DMS153 treated with DMSO at 0.1 percent for 48 hours (cell line): Measurements from ENCODE around the gene AP2S1.
"Not testable (repeated sequence)": the region's sequence is repeated elsewhere in the genome, so short reads cannot be mapped to it uniquely, and the experiment has no call there.

Experiments used
- DNase-seq: peaks from one replicate; lab custom pipeline; 2025; ENCODE audit not compliant: unreplicated experiment; lab: John Stamatoyannopoulos, UW

The AP2S1 gene

GRCh38 chr19:46868025-46868802 lies 17.6 kb upstream of the AP2S1 start:
- DNase-seq = no peak

DNA sequence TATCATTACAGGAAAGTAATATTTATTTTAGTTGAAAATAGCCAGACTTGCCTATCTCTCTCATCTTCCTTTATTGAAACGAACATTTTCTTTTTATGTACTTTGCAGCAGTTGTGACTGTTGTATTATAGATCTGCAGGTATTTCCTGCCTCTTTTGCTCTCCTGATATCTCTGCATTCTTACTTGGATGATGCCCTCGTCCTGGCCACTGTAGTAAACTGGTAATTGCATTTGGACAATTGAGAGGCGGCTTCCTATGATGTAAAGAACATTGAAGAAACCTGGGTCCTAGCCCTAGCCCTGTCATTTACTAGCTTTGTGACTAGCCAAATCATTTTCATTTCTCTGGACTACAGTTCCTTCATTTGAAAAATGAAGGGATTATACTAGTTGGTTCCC lies 16.5 kb upstream of the AP2S1 start:
- no peak for DNase-seq

- DNase-seq = peak; percentile 25
These were observed 15.9 kb upstream of the AP2S1 start for GRCh38 chr19:46866407-46867136.

DNA sequence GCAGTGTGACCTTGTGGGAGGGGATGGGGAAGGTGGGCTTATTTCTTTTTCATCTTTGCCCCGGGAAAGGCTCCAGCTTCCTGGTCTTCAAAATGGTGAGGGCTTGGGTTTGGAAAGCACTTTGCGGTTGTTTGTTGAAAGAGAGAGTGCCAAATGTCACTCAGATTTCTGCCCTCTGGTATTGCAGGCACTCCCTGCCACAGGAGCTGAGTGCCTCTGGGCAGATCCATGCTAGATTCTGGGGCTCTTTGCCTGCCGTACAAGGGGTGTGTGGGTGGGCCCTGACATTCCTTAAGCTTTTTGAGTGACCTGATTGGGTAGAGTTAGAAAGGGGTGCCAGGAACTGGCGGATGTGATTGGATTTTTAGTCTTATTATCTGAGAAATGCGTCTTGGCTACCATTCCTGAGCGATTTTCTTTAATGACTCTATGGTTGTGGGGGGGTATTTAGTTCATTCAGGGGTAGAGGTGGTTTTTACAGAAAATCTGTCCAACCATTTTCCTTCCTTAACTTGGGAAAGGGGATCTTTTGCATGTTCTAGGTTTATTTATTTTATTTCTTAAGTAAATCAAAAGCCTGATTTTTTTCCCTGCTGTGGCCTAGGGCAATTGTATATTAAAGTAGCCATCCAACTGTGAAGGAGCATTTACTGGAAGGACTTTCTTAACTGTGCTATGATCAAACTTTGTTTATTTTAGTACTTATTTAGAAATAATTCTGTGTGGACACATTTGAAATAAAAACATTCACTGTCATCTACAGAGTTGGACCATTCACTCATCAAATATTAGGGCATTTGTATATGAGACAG lies 13.4 kb upstream of the AP2S1 start:
- peak; percentile 7 for DNase-seq

DNA sequence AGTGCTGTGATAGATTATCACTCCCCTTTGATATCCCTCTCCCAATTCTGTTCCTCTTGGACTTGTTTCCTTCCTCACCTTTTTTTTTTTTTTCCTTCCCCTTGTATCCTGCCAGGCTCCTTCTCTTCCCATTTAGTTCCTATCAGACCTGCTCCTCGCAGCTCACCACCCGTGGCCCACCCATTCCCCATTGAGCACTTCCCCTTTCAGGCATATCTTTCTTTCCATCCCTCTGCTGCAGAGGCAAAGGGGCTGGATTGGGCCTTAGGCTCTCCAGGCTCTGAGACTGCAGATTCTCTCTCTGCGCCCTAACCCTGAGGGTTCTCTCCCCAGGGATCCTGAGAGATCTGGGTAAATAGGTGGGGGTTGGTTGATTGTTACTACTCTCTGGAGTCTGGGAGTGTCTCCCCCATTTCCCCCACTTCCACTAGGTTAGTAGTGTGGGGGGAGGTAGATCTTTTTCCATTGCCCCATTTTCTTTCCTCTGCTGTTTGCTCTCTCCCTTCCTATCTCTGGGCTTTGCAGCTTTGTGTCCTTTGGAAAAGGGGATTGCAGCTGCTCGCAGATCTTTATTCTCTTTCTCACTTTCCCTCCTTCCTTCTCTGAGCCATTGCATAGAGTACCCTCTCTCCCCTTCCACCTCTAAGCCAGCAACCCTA lies 12.5 kb upstream of the AP2S1 start:
- no peak for DNase-seq

GRCh38 chr19:46862503-46862834 lies 11.8 kb upstream of the AP2S1 start:
- DNase-seq = no peak

- peak; percentile 42 for DNase-seq
These were observed 11.3 kb upstream of the AP2S1 start for GRCh38 chr19:46861691-46862502.

DNA sequence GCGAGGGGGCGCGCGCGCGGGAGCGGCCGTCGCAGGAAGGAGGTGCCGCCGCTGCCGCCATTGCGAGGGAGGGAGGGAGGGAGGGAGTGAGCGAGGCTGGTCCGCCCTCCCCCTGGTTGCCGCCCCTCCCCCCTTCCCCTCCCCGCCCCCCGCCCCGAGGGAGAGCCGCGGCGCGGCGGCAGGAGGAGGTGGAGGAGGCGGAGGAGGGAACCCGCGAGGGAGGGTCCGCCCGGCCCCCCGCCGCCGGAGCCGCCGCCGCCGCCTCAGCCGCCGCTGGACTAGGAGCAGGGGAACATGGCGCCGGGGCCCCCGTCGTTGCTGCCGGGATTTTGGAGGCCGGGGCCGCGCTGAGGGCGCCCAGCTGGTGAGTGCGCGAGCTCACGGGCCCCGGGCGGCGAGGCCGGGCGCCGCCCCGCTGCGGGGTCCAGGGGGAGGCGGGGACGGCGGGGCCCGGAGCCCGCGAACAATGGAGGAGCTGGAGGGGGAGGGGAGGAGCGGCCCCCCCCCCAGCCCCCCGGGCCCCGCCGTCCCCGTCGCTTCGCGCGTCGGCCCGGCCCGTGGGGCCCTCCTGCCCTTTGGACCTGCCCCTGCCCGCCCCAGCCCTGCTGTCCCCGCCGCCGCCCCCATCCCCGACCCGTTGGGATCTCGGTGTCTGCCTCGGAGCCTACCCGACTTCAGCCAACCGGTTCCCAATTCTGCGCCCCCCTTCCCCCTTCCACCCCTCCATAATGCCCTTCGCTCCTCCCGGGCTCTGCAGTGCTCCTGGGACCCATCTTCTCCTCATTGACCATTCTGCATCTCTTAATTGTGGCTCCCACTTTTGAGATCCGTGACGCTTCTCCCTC lies 10.4 kb upstream of the AP2S1 start, which contains the start of gene ARHGAP35:
Gene ARHGAP35, plus strand, starts transcription at position 152 of the 845 bp plus-strand sequence. CDS start 57,679 bp downstream, outside the sequence.
- DNase-seq = no peak

- DNase-seq = peak; percentile 95
These were observed 9.6 kb upstream of the AP2S1 start for GRCh38 chr19:46860125-46860845.

- DNase-seq = no peak
These were observed 9.0 kb upstream of the AP2S1 start for GRCh38 chr19:46859637-46860124.

- DNase-seq = peak; percentile 87
These were observed 5.7 kb upstream of the AP2S1 start for GRCh38 chr19:46856062-46857022.

GRCh38 chr19:46854698-46855097 lies 4.1 kb upstream of the AP2S1 start:
- DNase-seq = not testable (repeated sequence)

GRCh38 chr19:46852830-46853229 lies 2.2 kb upstream of the AP2S1 start:
- no peak for DNase-seq

DNA sequence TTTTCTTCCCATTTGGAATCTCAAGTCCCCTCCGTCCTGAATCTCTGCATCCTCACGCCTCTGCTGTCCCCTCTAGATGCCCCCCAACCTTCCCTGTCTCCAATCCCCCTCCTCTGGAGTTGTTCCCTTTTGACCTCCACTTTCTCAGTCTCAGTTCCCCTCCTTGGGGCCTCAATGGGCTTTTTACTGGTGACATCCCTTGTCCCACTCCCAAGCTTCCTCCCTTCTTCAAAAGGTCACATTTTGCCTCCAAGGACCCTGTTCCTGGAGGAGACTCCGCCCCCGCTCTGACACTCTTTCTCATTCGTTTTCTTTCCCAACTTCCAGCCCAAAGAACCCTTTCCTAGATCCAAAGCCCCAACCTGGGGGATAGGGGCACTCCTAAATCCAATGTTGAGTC lies 1.0 kb downstream of the AP2S1 start:
- no peak for DNase-seq

GRCh38 chr19:46848389-46848788 lies 2.3 kb downstream of the AP2S1 start:
- DNase-seq = no peak

GRCh38 chr19:46847528-46847927 lies 3.1 kb downstream of the AP2S1 start:
- DNase-seq = no peak

- DNase-seq = no peak
These were observed 4.6 kb downstream of the AP2S1 start for GRCh38 chr19:46845959-46846459.
